Body of pancreas (tissue), 4 donors: ENCODE data around the gene TCHP.

Experiments
- POLR2A ChIP-seq, 3 donors: fragments of 450-650 bp; IDR thresholded peaks; one replicate each; pipeline ENCODE4 v1.6.1; 2016; ENCODE audit warnings: antibody characterized with exemption in 3 of 3, mild to moderate bottlenecking in 2 of 3
- TF ChIP-seq, protein P1 (sequence below), 7 experiments: fragments of 450-650 bp in 4 of 7; fragments of 200-600 bp in 3 of 7; sonication (generic) in 3 of 7; IDR thresholded peaks; one replicate each; pipeline ENCODE4 v1.5.1; 2016 to 2019; ENCODE audit warnings: antibody characterized with exemption in 7 of 7

DNA sequence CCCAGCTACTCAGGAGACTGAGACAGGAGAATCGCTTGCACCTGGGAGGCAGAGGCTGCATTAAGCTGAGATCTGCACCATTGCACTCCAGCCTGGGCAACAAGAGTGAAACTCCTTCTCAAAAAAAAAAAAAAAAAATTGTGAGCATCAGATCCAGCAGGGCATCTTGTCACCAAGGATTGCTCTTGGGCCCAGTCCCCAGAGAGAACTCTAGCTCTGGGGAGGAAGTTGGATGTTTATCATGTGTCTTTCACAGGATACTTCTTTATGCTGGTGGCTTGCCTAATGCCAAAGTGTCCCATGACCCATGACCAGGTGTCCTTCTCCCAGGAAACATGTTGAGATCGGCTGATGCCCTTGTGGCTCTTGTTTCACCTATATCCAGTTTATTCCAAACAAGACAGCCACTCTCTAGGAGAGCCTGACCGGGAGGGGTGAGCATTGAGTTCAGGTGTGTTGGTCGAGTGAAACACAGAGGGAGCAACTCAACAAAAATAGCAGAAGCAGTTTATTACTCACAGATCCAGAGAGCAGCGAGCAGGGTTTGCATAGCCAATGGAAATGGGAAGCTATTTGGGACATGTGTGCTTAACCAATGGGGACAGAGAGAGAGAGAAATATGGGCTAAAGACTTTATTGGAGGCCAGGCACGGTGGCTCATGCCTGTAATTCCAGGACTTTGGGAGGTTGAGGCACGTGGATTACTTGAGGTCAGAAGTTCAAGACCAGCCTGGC lies 6.6 kb upstream of the TCHP start:
- TF ChIP-seq, protein P1, sequence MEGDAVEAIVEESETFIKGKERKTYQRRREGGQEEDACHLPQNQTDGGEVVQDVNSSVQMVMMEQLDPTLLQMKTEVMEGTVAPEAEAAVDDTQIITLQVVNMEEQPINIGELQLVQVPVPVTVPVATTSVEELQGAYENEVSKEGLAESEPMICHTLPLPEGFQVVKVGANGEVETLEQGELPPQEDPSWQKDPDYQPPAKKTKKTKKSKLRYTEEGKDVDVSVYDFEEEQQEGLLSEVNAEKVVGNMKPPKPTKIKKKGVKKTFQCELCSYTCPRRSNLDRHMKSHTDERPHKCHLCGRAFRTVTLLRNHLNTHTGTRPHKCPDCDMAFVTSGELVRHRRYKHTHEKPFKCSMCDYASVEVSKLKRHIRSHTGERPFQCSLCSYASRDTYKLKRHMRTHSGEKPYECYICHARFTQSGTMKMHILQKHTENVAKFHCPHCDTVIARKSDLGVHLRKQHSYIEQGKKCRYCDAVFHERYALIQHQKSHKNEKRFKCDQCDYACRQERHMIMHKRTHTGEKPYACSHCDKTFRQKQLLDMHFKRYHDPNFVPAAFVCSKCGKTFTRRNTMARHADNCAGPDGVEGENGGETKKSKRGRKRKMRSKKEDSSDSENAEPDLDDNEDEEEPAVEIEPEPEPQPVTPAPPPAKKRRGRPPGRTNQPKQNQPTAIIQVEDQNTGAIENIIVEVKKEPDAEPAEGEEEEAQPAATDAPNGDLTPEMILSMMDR (IDR thresholded peaks at IDR 0.05): no peak
- no peak for TF ChIP-seq POLR2A (IDR thresholded peaks at IDR 0.05)
